Hematopoietic multipotent progenitor cell treated with erythropoietin and hydrocortisone succinate and interleukin-3 and kit ligand, for 17 days (in vitro differentiated cells): ENCODE measurements around the gene UGT1A5.

Experiments used
- DNase-seq: peaks from one replicate; pipeline ENCODE4 v3.0.0-alpha.2; 2015; ENCODE audit warnings: low spot score

Gene UGT1A5

GRCh38 chr2:233712611-233713261 is at the start of gene UGT1A5:
Gene UGT1A5 (plus strand): TSS chr2:233712907. CDS start chr2:233712992, 85 bp downstream.
- no peak for DNase-seq

- no peak for DNase-seq
These were observed 48.8 kb upstream of the UGT1A5 start for GRCh38 chr2:233663911-233664310.

- no peak for DNase-seq
These were observed 44.0 kb upstream of the UGT1A5 start for GRCh38 chr2:233668605-233669260.

GRCh38 chr2:233671290-233672161 is 41.2 kb upstream of the UGT1A5 start, which contains the start of gene UGT1A9:
Gene UGT1A9 (plus strand): TSS chr2:233671898. CDS start chr2:233671935, 37 bp downstream.
- DNase-seq: no peak

GRCh38 chr2:233672886-233673285 is 39.8 kb upstream of the UGT1A5 start:
- no peak for DNase-seq

GRCh38 chr2:233673896-233674295 is 38.8 kb upstream of the UGT1A5 start:
- DNase-seq: no peak

GRCh38 chr2:233674314-233674713 is 38.4 kb upstream of the UGT1A5 start:
- DNase-seq: no peak

- DNase-seq: no peak
These were observed 37.7 kb upstream of the UGT1A5 start for GRCh38 chr2:233674995-233675394.

- no peak for DNase-seq
These were observed 36.7 kb upstream of the UGT1A5 start for GRCh38 chr2:233676046-233676445.

GRCh38 chr2:233679196-233679595 is 33.5 kb upstream of the UGT1A5 start:
- no peak for DNase-seq

- DNase-seq: no peak
These were observed 32.2 kb upstream of the UGT1A5 start for GRCh38 chr2:233680361-233681045.

- no peak for DNase-seq
These were observed 31.1 kb upstream of the UGT1A5 start, which contains the start of gene UGT1A7 for GRCh38 chr2:233681521-233682099. Gene UGT1A7 (plus strand): TSS chr2:233681901. CDS start chr2:233681938, 37 bp downstream.

GRCh38 chr2:233684640-233685039 is 28.1 kb upstream of the UGT1A5 start:
- DNase-seq: no peak

- DNase-seq: no peak
These were observed 25.8 kb upstream of the UGT1A5 start for GRCh38 chr2:233686928-233687327.

GRCh38 chr2:233688341-233688740 is 24.4 kb upstream of the UGT1A5 start:
- no peak for DNase-seq

- no peak for DNase-seq
These were observed 23.7 kb upstream of the UGT1A5 start for GRCh38 chr2:233689031-233689430.

GRCh38 chr2:233689501-233689900 is 23.2 kb upstream of the UGT1A5 start:
- no peak for DNase-seq

- DNase-seq: no peak
These were observed 22.3 kb upstream of the UGT1A5 start for GRCh38 chr2:233690444-233690843.

GRCh38 chr2:233691443-233692433 is 21.0 kb upstream of the UGT1A5 start:
- no peak for DNase-seq

GRCh38 chr2:233692648-233693047 is 20.1 kb upstream of the UGT1A5 start, which contains the start of gene UGT1A6:
Gene UGT1A6 (plus strand): TSS chr2:233692890. CDS start chr2:233693005, 115 bp downstream.
- DNase-seq: no peak
